Activated CD4-positive, alpha-beta T cell treated with anti-CD3 and anti-CD28 coated beads for 1 hour (primary cell): ENCODE results near the gene ALDH3B2.
"Not testable (repeated sequence)": the region's sequence is repeated elsewhere in the genome, so short reads cannot be mapped to it uniquely, and the experiment has no call there.

Source experiments
- DNase-seq: peaks from one replicate; pipeline ENCODE4 v3.0.0-alpha.2; 2020

ALDH3B2 gene

GRCh38 chr11:67628710-67629385 is 45.6 kb downstream of the ALDH3B2 start:
- DNase-seq, result no peak

GRCh38 chr11:67627812-67628624 is 46.4 kb downstream of the ALDH3B2 start:
- DNase-seq, result no peak

DNA sequence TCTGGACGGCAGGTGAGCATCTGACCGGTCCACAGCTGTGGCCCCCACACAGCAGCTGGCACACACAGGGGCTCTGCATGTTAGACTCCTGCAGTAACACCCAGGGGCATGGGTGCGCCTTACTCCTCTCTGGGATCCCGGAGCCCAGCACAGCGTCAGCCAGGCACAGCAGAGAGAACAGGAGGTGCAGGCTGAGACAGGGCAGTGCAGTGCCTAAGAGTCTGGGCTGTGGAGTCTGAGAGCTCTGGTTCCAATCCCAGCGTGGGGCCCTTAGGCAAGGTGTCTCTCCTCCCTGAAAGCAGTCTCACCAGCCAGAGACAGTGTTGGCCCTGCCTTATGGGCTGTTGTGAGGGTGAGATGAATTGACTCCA is 47.0 kb downstream of the ALDH3B2 start:
- no peak for DNase-seq

DNA sequence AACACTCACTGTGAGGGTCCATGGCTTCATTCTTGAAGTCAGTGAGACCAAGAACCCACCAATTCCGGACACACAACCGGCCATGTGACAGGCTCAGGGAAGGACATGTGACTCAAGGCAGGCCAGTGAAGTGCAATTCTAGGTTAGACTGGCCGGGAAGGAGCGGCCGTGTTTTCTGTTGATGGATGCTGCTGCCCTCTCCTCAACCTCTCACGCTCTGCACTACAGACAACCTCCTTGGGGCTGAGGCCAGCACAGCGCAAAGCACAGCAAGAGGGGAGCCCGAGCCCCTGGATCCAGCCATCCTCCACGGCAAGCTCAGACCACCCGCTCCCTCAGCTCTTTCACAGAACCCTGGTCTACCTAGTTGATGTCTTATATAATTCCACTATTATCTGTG is 47.5 kb downstream of the ALDH3B2 start:
- DNase-seq, result no peak

- not testable (repeated sequence) for DNase-seq
These were observed 48.1 kb downstream of the ALDH3B2 start for GRCh38 chr11:67626131-67626833.

- DNase-seq, result not testable (repeated sequence)
These were observed 50.6 kb downstream of the ALDH3B2 start for GRCh38 chr11:67623795-67624194.

DNA sequence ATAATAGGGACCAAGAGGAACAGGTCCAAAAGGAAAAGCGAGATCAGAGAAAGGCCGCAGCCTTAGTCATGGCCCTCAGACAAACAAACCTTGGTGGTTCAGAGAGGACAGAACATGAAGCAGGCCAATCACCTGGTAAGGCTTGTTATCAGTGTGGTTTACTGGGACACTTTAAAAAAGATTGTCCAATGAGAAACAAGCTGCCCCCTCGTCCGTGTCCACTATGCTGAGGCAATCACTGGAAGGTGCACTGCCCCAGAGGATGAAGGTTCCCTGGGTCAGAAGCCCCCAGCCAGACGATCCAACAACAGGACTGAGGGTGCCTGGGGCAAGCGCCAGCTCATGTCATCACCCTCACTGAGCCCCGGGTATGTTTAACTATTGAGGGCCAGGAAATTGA is 51.5 kb downstream of the ALDH3B2 start:
- not testable (repeated sequence) for DNase-seq

- DNase-seq, result not testable (repeated sequence)
These were observed 52.5 kb downstream of the ALDH3B2 start for GRCh38 chr11:67621928-67622327.

- DNase-seq, result not testable (repeated sequence)
These were observed 53.8 kb downstream of the ALDH3B2 start for GRCh38 chr11:67620621-67621020.

DNA sequence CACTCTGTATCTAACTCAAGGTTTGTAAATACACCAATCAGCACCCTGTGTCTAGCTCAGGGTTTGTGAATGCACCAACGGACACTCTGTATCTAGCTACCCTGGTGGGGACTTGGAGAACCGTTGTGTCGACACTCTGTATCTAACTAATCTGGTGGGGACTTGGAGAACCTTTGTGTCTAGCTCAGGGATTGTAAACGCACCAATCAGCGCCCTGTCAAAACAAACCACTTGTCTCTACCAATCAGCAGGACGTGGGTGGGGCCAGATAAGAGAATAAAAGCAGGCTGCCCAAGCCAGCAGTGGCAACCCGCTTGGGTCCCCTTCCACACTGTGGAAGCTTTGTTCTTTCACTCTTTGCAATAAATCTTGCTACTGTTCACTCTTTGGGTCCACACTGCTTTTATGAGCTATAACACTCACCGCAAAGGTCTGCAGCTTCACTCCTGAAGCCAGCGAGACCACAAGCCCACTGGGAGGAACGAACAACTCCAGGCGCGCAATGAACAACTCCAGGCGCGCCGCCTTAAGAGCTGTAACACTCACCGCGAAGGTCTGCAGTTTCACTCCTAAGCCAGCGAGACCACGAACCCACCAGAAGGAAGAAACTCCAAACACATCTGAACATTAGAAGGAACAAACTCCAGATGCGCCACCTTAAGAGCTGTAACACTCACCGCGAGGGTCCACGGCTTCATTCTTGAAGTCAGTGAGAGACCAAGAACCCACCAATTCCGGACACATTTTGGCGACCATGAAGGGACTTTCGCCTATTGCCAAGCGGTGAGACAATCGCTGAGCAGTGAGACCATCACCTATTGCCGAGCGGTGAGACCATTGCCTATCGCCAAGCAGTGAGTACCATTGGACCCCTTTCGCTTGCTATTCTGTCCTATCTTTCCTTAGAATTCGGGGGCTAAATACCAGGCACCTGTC is 54.5 kb downstream of the ALDH3B2 start:
- not testable (repeated sequence) for DNase-seq

- DNase-seq, result not testable (repeated sequence)
These were observed 55.3 kb downstream of the ALDH3B2 start for GRCh38 chr11:67618901-67619659.

- DNase-seq, result no peak
These were observed 57.0 kb downstream of the ALDH3B2 start for GRCh38 chr11:67617243-67617953.

GRCh38 chr11:67616431-67617242 is 57.8 kb downstream of the ALDH3B2 start:
- no peak for DNase-seq

GRCh38 chr11:67615728-67616430 is 58.5 kb downstream of the ALDH3B2 start:
- no peak for DNase-seq

DNA sequence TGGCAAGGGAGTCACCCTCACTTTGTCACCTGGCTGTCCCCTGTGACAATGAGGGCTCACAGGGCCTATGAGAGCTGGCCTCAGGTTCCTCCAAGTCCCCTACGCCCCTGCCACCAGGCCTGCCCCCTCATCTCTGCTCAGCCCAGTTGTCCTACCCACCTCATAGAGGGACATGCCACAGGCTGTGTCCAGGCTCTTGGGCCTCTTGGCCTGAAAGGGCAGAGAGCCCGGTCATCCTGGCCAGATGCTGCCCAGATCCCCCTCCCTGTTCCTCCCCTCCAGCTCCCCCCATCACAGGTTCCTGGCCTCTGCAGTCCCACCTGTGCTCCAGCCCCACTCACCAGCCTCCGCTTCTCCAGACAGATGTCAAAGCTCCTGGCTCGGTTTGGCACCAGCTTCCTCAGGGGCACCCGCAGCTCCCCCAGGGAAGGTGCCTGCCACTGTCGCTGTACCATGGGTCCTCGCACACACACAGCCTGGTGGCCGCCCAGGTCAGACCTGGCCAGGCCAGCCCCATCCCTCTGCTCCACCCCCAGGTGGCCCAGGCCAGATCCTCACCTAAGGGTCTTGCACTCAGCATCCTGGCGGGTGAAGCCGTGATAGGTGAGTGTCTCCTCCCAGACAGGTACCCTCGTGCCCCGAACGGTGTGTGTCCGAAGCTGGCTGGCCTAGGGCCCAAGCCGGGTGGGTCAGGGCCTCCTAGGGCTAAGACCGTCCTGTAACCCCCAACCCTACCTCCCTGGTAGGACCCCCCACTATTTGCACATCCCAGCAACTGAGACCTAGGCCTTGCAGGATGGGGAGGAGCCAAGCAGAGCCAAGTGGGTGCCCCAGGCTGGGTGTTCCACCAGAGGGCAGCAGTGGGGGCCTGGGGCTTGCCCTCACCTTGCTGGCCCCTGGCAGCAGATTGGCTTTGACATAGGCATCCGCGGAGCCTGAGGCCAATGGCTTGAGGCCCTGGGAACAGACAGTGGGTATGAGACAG is 59.4 kb downstream of the ALDH3B2 start:
- DNase-seq, result no peak

- DNase-seq, result peak; percentile 72
These were observed 60.3 kb downstream of the ALDH3B2 start for GRCh38 chr11:67613960-67614715.

DNA sequence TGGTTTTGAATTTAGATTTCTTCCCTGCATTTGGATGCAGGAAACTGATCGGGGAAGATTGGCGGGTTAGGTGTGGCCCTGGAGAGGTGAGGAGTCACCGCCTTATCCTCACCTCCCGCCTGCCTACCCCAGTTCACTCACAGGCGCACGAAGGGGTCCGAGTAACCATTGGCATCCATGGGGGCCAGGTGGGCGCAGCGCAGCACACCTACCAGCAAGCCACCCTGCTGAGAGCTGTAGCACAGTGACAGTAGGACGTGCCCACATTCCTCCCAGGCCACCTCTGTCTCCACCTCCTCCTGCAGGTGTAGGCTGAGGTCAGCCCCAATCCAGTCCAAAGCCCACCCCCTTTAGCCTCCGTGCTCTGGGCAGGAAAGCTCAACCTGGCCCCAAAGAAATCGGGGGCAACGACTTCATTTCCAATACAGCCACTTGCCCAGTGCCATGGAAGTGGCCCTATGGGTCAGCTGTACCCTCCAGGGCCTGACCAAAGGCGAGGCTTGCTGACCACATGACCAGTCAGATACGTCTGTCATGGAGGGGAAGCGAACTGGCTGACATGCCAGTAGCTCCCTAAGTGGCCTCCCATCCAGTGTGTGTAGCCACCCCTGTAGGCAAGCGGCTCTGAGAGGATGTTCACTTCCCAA is 61.0 kb downstream of the ALDH3B2 start:
- no peak for DNase-seq
